ENCODE results near the gene MALT1.
"Not testable (repeated sequence)": the region's sequence is repeated elsewhere in the genome, so short reads cannot be mapped to it uniquely, and the experiment has no call there.

MALT1 gene

DNA sequence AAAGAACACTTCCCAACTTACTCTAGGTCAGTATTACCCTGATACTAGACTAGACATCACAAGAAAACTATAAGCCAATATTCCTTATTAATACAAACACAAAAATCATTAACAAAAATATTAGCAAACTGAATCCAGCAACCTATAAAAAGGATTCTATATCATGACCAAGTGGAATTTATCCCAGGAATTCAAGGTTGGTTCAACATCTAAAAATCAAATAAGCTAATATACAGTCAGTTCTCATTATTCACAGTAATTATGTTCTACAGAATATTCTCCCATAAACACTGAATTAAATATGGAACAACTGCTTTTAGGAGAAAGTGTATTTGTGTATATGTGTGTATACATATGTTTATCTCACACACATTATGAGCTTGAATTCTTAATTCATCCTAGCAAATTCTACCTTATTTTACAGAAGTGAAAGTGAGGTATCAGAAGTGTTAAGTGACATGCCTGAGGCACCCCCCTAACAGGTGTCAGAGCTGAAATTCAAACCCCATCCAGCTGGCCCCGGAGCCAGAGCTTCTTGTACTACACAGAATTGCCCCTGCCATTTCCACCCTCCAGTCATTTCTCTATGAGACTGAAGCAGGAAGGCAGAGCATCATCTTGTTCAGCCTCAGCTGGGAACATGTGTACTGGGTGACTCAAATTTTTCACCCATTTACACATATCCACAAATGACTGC lies 77.8 kb downstream of the MALT1 start:
- Histone ChIP-seq H3K4me3 (ENCODE audit: low read depth in 1 of 2, low read length in 2 of 2) (no peak overlapping the region), H3K4me1 (ENCODE audit: control insufficient read depth in 1 of 2, insufficient read depth in 2 of 2, low read length in 2 of 2) (no peaks in the 10 kb centered on the region), H3K27me3 (ENCODE audit: low read depth, low read length) (no peaks in the 10 kb centered on the region), H3K27ac (ENCODE audit: low read length) (no peak overlapping the region), H3K9me3 (ENCODE audit: control insufficient read depth in 1 of 2, low read length in 2 of 2) (peaks cover 7 to 21% of the 10 kb centered on the region in 2 donors), H3K36me3 (ENCODE audit: control insufficient read depth in 1 of 2, insufficient read depth in 2 of 2, low read length in 2 of 2) (peaks cover 49 to 65% of the 10 kb centered on the region in 2 donors)

DNA sequence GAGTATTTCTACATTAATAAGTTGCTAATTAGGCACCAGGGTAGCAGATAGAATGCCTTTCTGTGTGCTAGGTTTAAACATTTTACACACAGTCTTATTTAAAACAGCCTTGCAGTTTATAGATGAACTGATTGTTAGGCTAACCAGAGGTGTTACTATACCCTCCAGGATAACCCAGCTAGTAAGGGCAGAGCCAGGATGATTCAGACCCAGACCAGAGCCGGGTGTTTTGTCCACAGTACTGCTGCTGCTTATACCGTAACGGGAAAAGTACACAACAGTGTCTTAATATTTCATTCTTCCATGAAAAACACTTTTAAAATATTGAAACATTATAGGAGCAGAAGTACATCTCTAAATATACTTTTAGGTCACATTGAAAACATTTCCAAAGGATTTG lies 82.7 kb downstream of the MALT1 start:
- no peak overlapping the region for H3K4me3 ChIP-seq (ENCODE audit: low read depth in 1 of 2, low read length in 2 of 2)
- H3K27me3 ChIP-seq (ENCODE audit: low read depth, low read length), result no peaks in the 10 kb centered on the region
- peaks cover under 1 to 9% of the 10 kb centered on the region in 2 donors for H3K9me3 ChIP-seq (ENCODE audit: control insufficient read depth in 1 of 2, low read length in 2 of 2)
- peaks cover 17 to 22% of the 10 kb centered on the region in 2 donors for H3K36me3 ChIP-seq (ENCODE audit: control insufficient read depth in 1 of 2, insufficient read depth in 2 of 2, low read length in 2 of 2)
- H3K27ac ChIP-seq (ENCODE audit: low read length), result no peak overlapping the region
- no peaks in the 10 kb centered on the region for H3K4me1 ChIP-seq (ENCODE audit: control insufficient read depth in 1 of 2, insufficient read depth in 2 of 2, low read length in 2 of 2)

DNA sequence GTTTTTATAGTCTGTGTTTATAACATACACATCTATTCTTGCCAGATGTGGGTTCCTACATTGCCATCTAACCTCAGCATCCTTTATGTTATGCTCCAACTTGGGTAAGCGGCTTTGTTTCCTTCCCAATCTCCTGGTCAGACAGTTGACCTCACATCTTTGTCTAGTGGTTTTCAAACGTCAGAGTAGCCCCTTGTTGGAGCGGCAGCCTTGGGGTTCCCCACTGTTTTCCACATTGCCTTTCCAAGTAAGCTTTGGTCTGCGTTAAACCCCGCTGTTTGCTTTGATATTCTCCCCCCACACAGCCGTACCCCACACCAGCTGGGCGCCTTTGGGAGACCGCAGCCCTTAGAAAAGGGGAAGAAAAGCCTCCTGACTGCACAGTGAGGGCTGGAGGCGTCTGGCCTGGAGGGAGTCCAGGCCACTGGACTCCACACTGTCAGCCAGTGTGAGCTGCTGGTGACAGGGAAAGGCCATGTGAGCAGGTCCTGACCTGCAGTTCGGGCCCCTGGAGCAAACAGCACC lies 83.3 kb downstream of the MALT1 start:
- no peaks in the 10 kb centered on the region for H3K27me3 ChIP-seq (ENCODE audit: low read depth, low read length)
- H3K4me1 ChIP-seq (ENCODE audit: control insufficient read depth in 1 of 2, insufficient read depth in 2 of 2, low read length in 2 of 2), result no peaks in the 10 kb centered on the region
- H3K4me3 ChIP-seq (ENCODE audit: low read depth in 1 of 2, low read length in 2 of 2), result no peak overlapping the region
- peaks cover 0 to 4% of the 10 kb centered on the region in 2 donors for H3K9me3 ChIP-seq (ENCODE audit: control insufficient read depth in 1 of 2, low read length in 2 of 2)
- peaks cover 11 to 16% of the 10 kb centered on the region in 2 donors for H3K36me3 ChIP-seq (ENCODE audit: control insufficient read depth in 1 of 2, insufficient read depth in 2 of 2, low read length in 2 of 2)
- H3K27ac ChIP-seq (ENCODE audit: low read length), result no peak overlapping the region

DNA sequence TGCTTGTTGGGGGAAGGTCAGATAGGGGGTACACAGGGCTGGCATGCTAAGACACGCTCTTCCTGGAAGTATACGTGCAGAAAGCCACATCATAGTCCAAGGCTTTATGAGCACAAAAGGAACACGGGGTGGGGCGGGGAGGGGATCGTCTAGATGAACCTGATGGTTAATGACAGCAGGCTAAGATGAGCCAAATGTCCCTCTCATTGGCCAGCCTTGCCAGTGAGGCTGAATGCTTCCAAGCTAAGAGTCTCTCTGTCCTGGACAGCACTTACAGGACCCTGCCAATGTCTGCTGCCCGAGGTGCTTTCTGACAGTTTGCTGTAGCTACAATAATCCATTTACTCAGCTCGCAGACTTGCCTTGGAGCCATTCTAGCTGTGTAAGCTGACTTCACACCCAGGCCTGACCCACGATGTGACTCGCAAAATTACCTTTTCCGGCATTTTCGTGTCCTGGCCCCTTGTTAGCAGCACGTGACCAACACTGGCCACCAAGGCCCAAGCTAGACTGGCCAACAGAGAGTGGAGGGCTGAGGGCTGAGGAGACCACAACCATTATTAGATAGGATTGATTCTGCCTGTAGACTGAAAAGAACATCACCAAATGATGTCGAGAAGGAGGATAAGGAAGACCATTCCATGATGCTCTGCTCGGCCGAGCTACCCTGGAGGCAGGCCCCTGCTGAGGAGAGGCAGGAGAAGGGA lies 84.2 kb downstream of the MALT1 start:
- no peaks in the 10 kb centered on the region for H3K4me1 ChIP-seq (ENCODE audit: control insufficient read depth in 1 of 2, insufficient read depth in 2 of 2, low read length in 2 of 2)
- H3K27ac ChIP-seq (ENCODE audit: low read length), result no peak overlapping the region
- peaks cover 3 to 7% of the 10 kb centered on the region in 2 donors for H3K36me3 ChIP-seq (ENCODE audit: control insufficient read depth in 1 of 2, insufficient read depth in 2 of 2, low read length in 2 of 2)
- H3K27me3 ChIP-seq (ENCODE audit: low read depth, low read length), result no peaks in the 10 kb centered on the region
- no peak overlapping the region for H3K4me3 ChIP-seq (ENCODE audit: low read depth in 1 of 2, low read length in 2 of 2)
- H3K9me3 ChIP-seq (ENCODE audit: control insufficient read depth in 1 of 2, low read length in 2 of 2), result no peaks in the 10 kb centered on the region

DNA sequence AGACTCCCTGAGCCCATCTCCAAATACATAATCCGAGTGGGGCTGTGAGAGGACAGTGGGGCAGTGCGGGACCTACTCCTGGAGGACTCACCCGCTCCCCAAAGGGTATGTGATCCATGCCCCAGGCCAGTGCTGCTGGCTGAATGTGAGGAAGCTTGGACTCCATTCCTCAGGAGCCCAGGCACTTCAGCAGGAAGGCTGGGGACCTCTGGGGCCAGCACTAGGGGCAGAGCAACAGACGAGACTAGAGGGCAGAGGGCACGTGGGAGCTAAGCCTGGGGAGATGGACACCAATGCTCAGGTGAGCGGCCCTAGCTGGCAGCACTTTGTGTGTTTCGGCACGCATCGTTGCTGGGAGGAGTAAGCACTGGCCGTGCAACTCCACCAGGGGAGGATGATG lies 84.9 kb downstream of the MALT1 start:
- Histone ChIP-seq H3K4me3 (ENCODE audit: low read depth in 1 of 2, low read length in 2 of 2) (no peak overlapping the region), H3K9me3 (ENCODE audit: control insufficient read depth in 1 of 2, low read length in 2 of 2) (no peaks in the 10 kb centered on the region), H3K27ac (ENCODE audit: low read length) (no peak overlapping the region), H3K36me3 (ENCODE audit: control insufficient read depth in 1 of 2, insufficient read depth in 2 of 2, low read length in 2 of 2) (peaks cover 0 to under 1% of the 10 kb centered on the region in 2 donors), H3K27me3 (ENCODE audit: low read depth, low read length) (no peaks in the 10 kb centered on the region), H3K4me1 (ENCODE audit: control insufficient read depth in 1 of 2, insufficient read depth in 2 of 2, low read length in 2 of 2) (no peaks in the 10 kb centered on the region)

DNA sequence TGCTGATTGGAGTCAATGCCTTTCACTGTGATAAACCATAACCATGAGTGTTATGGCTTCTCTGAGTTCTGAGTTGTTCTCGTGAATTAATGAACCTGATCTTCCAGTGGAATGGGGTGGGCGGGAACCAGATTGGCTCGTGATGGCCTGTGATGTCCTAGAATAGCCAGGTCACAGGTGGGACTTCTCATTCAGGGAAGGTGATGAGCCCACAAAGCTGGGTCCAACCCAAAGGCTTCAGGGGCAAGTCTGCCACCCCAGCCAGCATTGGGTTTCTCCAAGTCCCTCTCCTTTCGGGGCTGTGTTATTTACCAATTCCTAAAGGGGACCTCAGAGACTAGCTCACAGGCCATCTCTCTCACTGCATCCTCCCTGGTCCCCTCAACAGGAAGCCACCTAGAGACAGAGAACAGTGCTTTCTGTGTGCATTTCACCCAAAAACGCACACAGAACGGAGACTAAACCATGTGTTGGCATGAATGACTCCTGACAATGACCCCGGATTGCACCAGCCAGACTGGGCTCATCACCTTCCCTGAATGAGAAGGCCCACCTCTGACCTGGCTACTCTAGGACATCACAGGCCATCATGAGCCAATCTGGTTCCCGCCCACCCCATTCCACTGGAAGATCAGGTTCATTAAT lies 85.5 kb downstream of the MALT1 start:
- Histone ChIP-seq H3K27me3 (ENCODE audit: low read depth, low read length) (no peaks in the 10 kb centered on the region), H3K36me3 (ENCODE audit: control insufficient read depth in 1 of 2, insufficient read depth in 2 of 2, low read length in 2 of 2) (no peaks in the 10 kb centered on the region), H3K4me3 (ENCODE audit: low read depth in 1 of 2, low read length in 2 of 2) (no peak overlapping the region), H3K9me3 (ENCODE audit: control insufficient read depth in 1 of 2, low read length in 2 of 2) (no peaks in the 10 kb centered on the region), H3K4me1 (ENCODE audit: control insufficient read depth in 1 of 2, insufficient read depth in 2 of 2, low read length in 2 of 2) (no peaks in the 10 kb centered on the region), H3K27ac (ENCODE audit: low read length) (no peak overlapping the region)

DNA sequence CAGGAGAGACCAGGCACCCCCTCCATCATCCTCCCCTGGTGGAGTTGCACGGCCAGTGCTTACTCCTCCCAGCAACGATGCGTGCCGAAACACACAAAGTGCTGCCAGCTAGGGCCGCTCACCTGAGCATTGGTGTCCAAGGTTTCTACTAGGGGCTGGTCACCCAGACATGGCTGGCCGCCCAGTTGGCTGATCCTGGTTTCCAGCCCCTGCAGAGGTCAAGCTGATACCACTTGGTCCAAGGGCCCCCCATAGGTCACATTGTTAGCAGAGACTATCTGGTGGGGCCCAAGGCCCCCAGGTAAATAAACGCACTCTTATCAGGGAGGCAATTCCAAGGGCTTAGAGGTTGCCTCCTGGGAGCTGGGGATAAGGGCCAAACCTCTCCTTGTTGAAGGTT lies 86.1 kb downstream of the MALT1 start:
- not testable (repeated sequence) for H3K27me3 ChIP-seq (ENCODE audit: low read depth, low read length); H3K27ac ChIP-seq (ENCODE audit: low read length); H3K4me3 ChIP-seq (ENCODE audit: low read depth in 1 of 2, low read length in 2 of 2); H3K4me1 ChIP-seq (ENCODE audit: control insufficient read depth in 1 of 2, insufficient read depth in 2 of 2, low read length in 2 of 2); H3K36me3 ChIP-seq (ENCODE audit: control insufficient read depth in 1 of 2, insufficient read depth in 2 of 2, low read length in 2 of 2); H3K9me3 ChIP-seq (ENCODE audit: control insufficient read depth in 1 of 2, low read length in 2 of 2)

DNA sequence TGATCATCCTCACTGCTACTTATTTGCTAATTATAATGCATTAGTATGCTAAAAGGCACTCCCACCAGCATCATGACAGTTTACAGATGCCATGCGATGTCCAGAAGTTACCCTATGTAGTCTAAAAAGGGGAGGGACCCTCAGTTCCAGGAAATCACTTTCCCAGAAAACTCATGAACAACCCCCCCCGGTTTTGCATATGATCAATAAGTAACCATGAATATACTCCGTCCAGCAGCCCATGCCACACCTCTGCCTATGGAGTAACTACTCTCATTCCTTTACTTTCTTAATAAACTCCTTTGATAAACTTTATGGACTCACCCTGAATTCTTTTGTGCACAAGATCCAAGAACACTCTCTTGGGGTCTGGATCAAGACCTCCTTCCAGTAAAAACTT lies 86.8 kb downstream of the MALT1 start:
- no peak overlapping the region for H3K27ac ChIP-seq (ENCODE audit: low read length)
- no peaks in the 10 kb centered on the region for H3K9me3 ChIP-seq (ENCODE audit: control insufficient read depth in 1 of 2, low read length in 2 of 2)
- H3K4me1 ChIP-seq (ENCODE audit: control insufficient read depth in 1 of 2, insufficient read depth in 2 of 2, low read length in 2 of 2), result no peaks in the 10 kb centered on the region
- H3K4me3 ChIP-seq (ENCODE audit: low read depth in 1 of 2, low read length in 2 of 2), result no peak overlapping the region
- no peaks in the 10 kb centered on the region for H3K36me3 ChIP-seq (ENCODE audit: control insufficient read depth in 1 of 2, insufficient read depth in 2 of 2, low read length in 2 of 2)
- no peaks in the 10 kb centered on the region for H3K27me3 ChIP-seq (ENCODE audit: low read depth, low read length)

DNA sequence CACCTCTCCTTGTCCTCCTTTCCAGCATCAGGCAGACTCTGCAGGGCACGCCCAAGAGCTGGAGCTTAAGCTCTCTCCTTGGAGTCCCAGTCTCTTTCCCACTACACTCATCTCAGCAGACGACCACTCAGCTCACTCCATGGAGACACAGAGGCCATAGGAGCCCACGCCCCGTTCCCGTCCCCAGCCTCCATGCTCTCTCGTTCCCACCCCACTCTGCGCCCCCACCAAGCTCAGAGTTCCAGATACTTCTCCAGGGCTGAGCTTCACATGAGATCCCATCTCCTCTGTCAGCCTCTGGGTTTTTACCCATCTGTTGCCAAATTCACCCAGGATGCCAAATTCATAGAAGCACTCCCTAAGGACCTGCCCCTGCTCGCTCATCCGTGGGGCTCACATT lies 87.3 kb downstream of the MALT1 start:
- H3K36me3 ChIP-seq (ENCODE audit: control insufficient read depth in 1 of 2, insufficient read depth in 2 of 2, low read length in 2 of 2), result no peaks in the 10 kb centered on the region
- H3K4me1 ChIP-seq (ENCODE audit: control insufficient read depth in 1 of 2, insufficient read depth in 2 of 2, low read length in 2 of 2), result no peaks in the 10 kb centered on the region
- H3K4me3 ChIP-seq (ENCODE audit: low read depth in 1 of 2, low read length in 2 of 2), result no peak overlapping the region
- H3K27me3 ChIP-seq (ENCODE audit: low read depth, low read length), result no peaks in the 10 kb centered on the region
- no peak overlapping the region for H3K27ac ChIP-seq (ENCODE audit: low read length)
- H3K9me3 ChIP-seq (ENCODE audit: control insufficient read depth in 1 of 2, low read length in 2 of 2), result no peaks in the 10 kb centered on the region

DNA sequence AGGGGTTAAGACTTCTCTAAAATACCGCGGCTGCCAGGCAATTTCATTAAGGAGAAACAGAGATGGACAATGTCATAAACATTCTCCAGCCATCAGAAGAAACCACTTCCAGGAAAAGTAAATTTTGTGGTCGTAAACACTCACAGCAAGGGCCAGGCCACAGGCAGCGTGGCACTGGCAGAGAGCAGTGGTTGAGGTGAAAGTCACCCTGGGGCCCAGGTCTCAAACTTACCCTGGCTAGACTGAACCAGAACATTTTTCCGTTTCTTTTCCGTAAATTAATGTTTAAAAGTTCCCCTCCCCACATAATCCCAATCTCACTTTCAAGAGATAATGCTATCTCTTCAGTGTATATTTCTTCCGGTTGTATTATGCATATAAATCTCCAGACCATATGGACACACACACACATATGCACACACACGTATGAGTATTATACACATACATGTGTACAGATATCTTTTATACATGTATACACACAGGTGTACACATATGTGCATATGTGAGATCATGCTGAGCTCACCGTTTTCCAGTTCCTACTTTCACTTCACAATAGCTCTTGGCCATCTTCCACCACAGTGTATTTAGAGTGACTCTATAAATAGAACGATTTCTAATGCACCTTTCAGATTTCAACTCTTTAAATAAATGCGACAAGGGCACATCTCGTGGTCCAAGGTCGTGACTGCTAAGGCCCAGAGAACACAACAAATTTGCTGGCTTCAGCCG lies 90.1 kb downstream of the MALT1 start:
- H3K36me3 ChIP-seq (ENCODE audit: control insufficient read depth in 1 of 2, insufficient read depth in 2 of 2, low read length in 2 of 2), result no peaks in the 10 kb centered on the region
- no peaks in the 10 kb centered on the region for H3K9me3 ChIP-seq (ENCODE audit: control insufficient read depth in 1 of 2, low read length in 2 of 2)
- H3K27me3 ChIP-seq (ENCODE audit: low read depth, low read length), result no peaks in the 10 kb centered on the region
- no peak overlapping the region for H3K27ac ChIP-seq (ENCODE audit: low read length)
- no peaks in the 10 kb centered on the region for H3K4me1 ChIP-seq (ENCODE audit: control insufficient read depth in 1 of 2, insufficient read depth in 2 of 2, low read length in 2 of 2)
- H3K4me3 ChIP-seq (ENCODE audit: low read depth in 1 of 2, low read length in 2 of 2), result no peak overlapping the region
